H9 (cell line): ENCODE data around the gene SMIM12. TPM values are rescaled to one million over a fixed set of nuclear protein-coding genes. Genes with fewer than 3 reads are reported as not detected.

Source experiments
- DNase-seq: peaks from one replicate; pipeline ENCODE4 v3.0.0-alpha.2; 2017
- H2AFZ ChIP-seq: one replicate; pipeline ENCODE4 v1.6.1; 2013; ENCODE audit warnings: mild to moderate bottlenecking, low read length, control low read depth, moderate library complexity
- H2AK5ac ChIP-seq: 2 replicates; pipeline ENCODE4 v1.6.1; 2013; ENCODE audit warnings: low read length, control low read depth, mixed read lengths; ENCODE audit not compliant: insufficient read length
- H2BK120ac ChIP-seq: one replicate; pipeline ENCODE4 v1.6.1; 2013; ENCODE audit warnings: low read depth, mild to moderate bottlenecking, low read length, control low read depth, inconsistent platforms; ENCODE audit not compliant: poor library complexity, severe bottlenecking
- H2BK12ac ChIP-seq: 2 replicates; pipeline ENCODE4 v1.6.1; 2013; ENCODE audit warnings: low read length, control low read depth, mixed read lengths, low read depth; ENCODE audit not compliant: insufficient read length
- H2BK15ac ChIP-seq: 2 replicates; pipeline ENCODE4 v1.6.1; 2013; ENCODE audit warnings: low read depth, low read length, control low read depth
- H2BK20ac ChIP-seq: one replicate; pipeline ENCODE4 v1.6.1; 2013; ENCODE audit warnings: low read depth, mild to moderate bottlenecking, low read length, control low read depth, inconsistent platforms; ENCODE audit not compliant: poor library complexity, severe bottlenecking
- H2BK5ac ChIP-seq: 2 replicates; pipeline ENCODE4 v1.6.1; 2013; ENCODE audit warnings: low read length, control low read depth, mixed read lengths; ENCODE audit not compliant: insufficient read length
- H3K14ac ChIP-seq: 2 replicates; pipeline ENCODE4 v1.6.1; 2013; ENCODE audit warnings: low read length, control low read depth; ENCODE audit not compliant: insufficient read depth
- H3K18ac ChIP-seq: 2 replicates; pipeline ENCODE4 v1.6.1; 2013; ENCODE audit warnings: low read depth, mild to moderate bottlenecking, mixed read lengths, low read length, control low read depth; ENCODE audit not compliant: insufficient read length
- H3K23ac ChIP-seq: 2 replicates; pipeline ENCODE4 v1.6.1; 2013; ENCODE audit warnings: low read length, control low read depth, mixed read lengths, low read depth; ENCODE audit not compliant: insufficient read length
- H3K23me2 ChIP-seq: 2 replicates; pipeline ENCODE4 v1.6.1; 2013; ENCODE audit warnings: low read depth, mild to moderate bottlenecking, mixed read lengths, low read length, control low read depth; ENCODE audit not compliant: insufficient read length, poor library complexity, severe bottlenecking
- H3K27ac ChIP-seq: 2 replicates; pipeline ENCODE4 v1.5.1; 2013; ENCODE audit warnings: low read length, control low read depth, mixed read lengths, low read depth; ENCODE audit not compliant: insufficient read length
- H3K27me3 ChIP-seq: 2 replicates; pipeline ENCODE4 v1.6.1; 2013; ENCODE audit warnings: low read length, control low read depth, inconsistent platforms; ENCODE audit not compliant: insufficient read depth
- H3K4ac ChIP-seq: 2 replicates; pipeline ENCODE4 v1.6.1; 2013; ENCODE audit warnings: low read depth, mild to moderate bottlenecking, control low read depth, inconsistent platforms, low read length, moderate library complexity
- H3K4me1 ChIP-seq: 2 replicates; pipeline ENCODE4 v1.6.1; 2013; ENCODE audit warnings: low read length, control low read depth, inconsistent platforms; ENCODE audit not compliant: insufficient read depth
- H3K4me2 ChIP-seq: 2 replicates; pipeline ENCODE4 v1.6.1; 2013; ENCODE audit warnings: low read length, control low read depth, mixed read lengths; ENCODE audit not compliant: insufficient read length, insufficient read depth
- H3K56ac ChIP-seq: 2 replicates; pipeline ENCODE4 v1.6.1; 2013; ENCODE audit warnings: low read depth, mild to moderate bottlenecking, mixed read lengths, low read length, control low read depth; ENCODE audit not compliant: insufficient read length
- H3K79me1 ChIP-seq: 2 replicates; pipeline ENCODE4 v1.6.1; 2013; ENCODE audit warnings: low read depth, mild to moderate bottlenecking, moderate library complexity, low read length, control low read depth, inconsistent platforms; ENCODE audit not compliant: insufficient read depth, poor library complexity, severe bottlenecking
- H3K79me2 ChIP-seq: 2 replicates; pipeline ENCODE4 v1.6.1; 2013; ENCODE audit warnings: low read length, control low read depth, inconsistent platforms; ENCODE audit not compliant: insufficient read depth
- H3K9ac ChIP-seq: 2 replicates; pipeline ENCODE4 v1.6.1; 2013; ENCODE audit warnings: low read length, control low read depth, mixed read lengths; ENCODE audit not compliant: insufficient read length; ENCODE audit errors: extremely low read depth
- H3K9me3 ChIP-seq: one replicate; pipeline ENCODE4 v1.6.1; 2013; ENCODE audit warnings: low read depth, low read length, inconsistent platforms; ENCODE audit not compliant: control insufficient read depth
- H3T11ph ChIP-seq: one replicate; pipeline ENCODE4 v1.6.1; 2013; ENCODE audit warnings: mild to moderate bottlenecking, low read length, control low read depth, inconsistent platforms
- H4K20me1 ChIP-seq: one replicate; pipeline ENCODE4 v1.6.1; 2013; ENCODE audit not compliant: control insufficient read depth, insufficient read length, insufficient read depth
- H4K5ac ChIP-seq: 2 replicates; pipeline ENCODE4 v1.6.1; 2013; ENCODE audit warnings: low read depth, mild to moderate bottlenecking, mixed read lengths, low read length, control low read depth; ENCODE audit not compliant: insufficient read length
- H4K8ac ChIP-seq: replicated peaks from 2 replicates; pipeline ENCODE4 v1.6.1; 2013; ENCODE audit warnings: low read length, control low read depth, mixed read lengths, low read depth; ENCODE audit not compliant: insufficient read length
- H4K91ac ChIP-seq: 2 replicates; pipeline ENCODE4 v1.6.1; 2013; ENCODE audit warnings: low read depth, mild to moderate bottlenecking, moderate library complexity, mixed read lengths, low read length, control low read depth; ENCODE audit not compliant: insufficient read length
- H3K27ac Mint-ChIP-seq, 3 experiments: 2 replicates in 2 of 3; 3 replicates in 1 of 3; pipeline ENCODE4 v1.8.0; 2020 to 2021; ENCODE audit warnings: mixed read lengths in 3 of 3, mild to moderate bottlenecking in 1 of 3, moderate library complexity in 1 of 3
- H3K27me3 Mint-ChIP-seq: 2 replicates; pipeline ENCODE4 v1.8.0; 2021; ENCODE audit warnings: low read depth, mild to moderate bottlenecking, moderate library complexity, mixed read lengths
- H3K36me3 Mint-ChIP-seq, 3 experiments: 2 replicates in 2 of 3; 3 replicates in 1 of 3; pipeline ENCODE4 v1.8.0; 2020 to 2021; ENCODE audit warnings: low read depth in 3 of 3, mixed read lengths in 3 of 3; ENCODE audit not compliant: insufficient read depth in 1 of 3
- H3K4me1 Mint-ChIP-seq, 2 experiments: 2 replicates each; pipeline ENCODE4 v1.8.0; 2020; ENCODE audit warnings: mixed read lengths in 2 of 2
- H3K4me3 Mint-ChIP-seq, 2 experiments: 2 replicates in 1 of 2; 3 replicates in 1 of 2; pipeline ENCODE4 v1.8.0; 2020 to 2021; ENCODE audit warnings: mild to moderate bottlenecking in 2 of 2, mixed read lengths in 2 of 2, moderate library complexity in 1 of 2
- H3K9me3 Mint-ChIP-seq, 2 experiments: 2 replicates in 1 of 2; 3 replicates in 1 of 2; pipeline ENCODE4 v1.8.0; 2020; ENCODE audit warnings: mild to moderate bottlenecking in 2 of 2, mixed read lengths in 2 of 2, moderate library complexity in 1 of 2
- WGBS: extraction: QIAGEN DNeasy Blood & Tissue Kit; methylation state at CpG from one replicate; pipeline ENCODE4 v1.1.7; 2013; ENCODE audit warnings: missing lambda C conversion rate, low lambda C conversion rate, mixed read lengths; ENCODE audit not compliant: insufficient read length; ENCODE audit errors: extremely low coverage; 5-methylcytosine and 5-hydroxymethylcytosine counted together
- total RNA-seq: library from RNA; stranded (reverse); gene quantifications from 2 replicates; pipeline ENCODE4 v1.2.1, GENCODE V29; 2021
- TF ChIP-seq, protein P1 (sequence below): fragments of 200-600 bp; sonication (generic); conservative IDR thresholded peaks from 3 replicates; pipeline ENCODE4 v1.8.0; 2021; ENCODE audit warnings: antibody characterized with exemption, mild to moderate bottlenecking

The SMIM12 gene
- total RNA-seq, 1 experiment from 2014 or later, result 40.9 TPM

DNA sequence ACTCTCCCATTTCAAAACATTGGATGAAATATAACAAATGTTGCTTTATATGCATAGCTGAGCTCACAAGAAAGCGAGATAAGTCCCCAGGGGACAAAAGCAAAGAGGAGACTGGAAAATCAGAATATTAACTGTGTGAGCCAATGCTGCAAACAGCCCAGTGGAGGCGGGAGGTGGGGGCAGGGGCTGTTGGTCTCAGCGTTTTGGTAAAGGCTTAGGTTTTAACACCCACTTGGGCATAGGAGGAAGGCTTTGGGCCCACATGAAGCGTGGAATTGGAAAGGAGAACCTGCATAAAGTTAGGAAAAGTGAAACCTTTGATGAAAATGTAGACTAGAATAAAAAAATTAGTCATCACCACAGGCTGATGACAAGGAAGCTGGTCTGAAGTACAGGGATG, 30.2 kb upstream of the SMIM12 start:
- Histone ChIP-seq H4K8ac (no peak overlapping the region), H3K23me2 (peaks cover 4% of the 10 kb centered on the region), H2BK5ac (no peak overlapping the region), H3K79me2 (no peaks in the 10 kb centered on the region), H3K79me1 (no peaks in the 10 kb centered on the region), H3K9me3 (no peaks in the 10 kb centered on the region), H3K18ac (no peak overlapping the region), H3K56ac (no peak overlapping the region), H2AFZ (no peak overlapping the region), H3K9ac (no peak overlapping the region), H3K4ac (no peak overlapping the region), H3T11ph (no peak overlapping the region), H3K27ac (no peak overlapping the region), H3K14ac (no peak overlapping the region), H3K23ac (no peak overlapping the region), H4K5ac (no peak overlapping the region), H4K20me1 (no peaks in the 10 kb centered on the region), H2BK15ac (no peak overlapping the region), H2BK120ac (no peak overlapping the region), H2BK20ac (no peak overlapping the region), H3K27me3 (no peaks in the 10 kb centered on the region; the same call in 1 of the 2 replicates), H2BK12ac (no peak overlapping the region), H4K91ac (no peak overlapping the region), H2AK5ac (no peak overlapping the region), H3K4me2 (no peak overlapping the region), H3K4me1 (no peaks in the 10 kb centered on the region)
- no CpG with 5 or more reads among the region's 4 CpGs for WGBS
- Mint-ChIP-seq H3K4me3 (no peak overlapping the region), H3K36me3 (peaks cover 0 to 13% (median 6%) of the 10 kb centered on the region in 3 experiments; a peak in 6 of 7 replicates), H3K4me1 (peaks cover 4% of the 10 kb centered on the region in 2 experiments), H3K27me3 (peaks cover 53% of the 10 kb centered on the region), H3K27ac (no peak overlapping the region), H3K9me3 (peaks cover 13 to 16% of the 10 kb centered on the region in 2 experiments)
- TF ChIP-seq, protein P1, sequence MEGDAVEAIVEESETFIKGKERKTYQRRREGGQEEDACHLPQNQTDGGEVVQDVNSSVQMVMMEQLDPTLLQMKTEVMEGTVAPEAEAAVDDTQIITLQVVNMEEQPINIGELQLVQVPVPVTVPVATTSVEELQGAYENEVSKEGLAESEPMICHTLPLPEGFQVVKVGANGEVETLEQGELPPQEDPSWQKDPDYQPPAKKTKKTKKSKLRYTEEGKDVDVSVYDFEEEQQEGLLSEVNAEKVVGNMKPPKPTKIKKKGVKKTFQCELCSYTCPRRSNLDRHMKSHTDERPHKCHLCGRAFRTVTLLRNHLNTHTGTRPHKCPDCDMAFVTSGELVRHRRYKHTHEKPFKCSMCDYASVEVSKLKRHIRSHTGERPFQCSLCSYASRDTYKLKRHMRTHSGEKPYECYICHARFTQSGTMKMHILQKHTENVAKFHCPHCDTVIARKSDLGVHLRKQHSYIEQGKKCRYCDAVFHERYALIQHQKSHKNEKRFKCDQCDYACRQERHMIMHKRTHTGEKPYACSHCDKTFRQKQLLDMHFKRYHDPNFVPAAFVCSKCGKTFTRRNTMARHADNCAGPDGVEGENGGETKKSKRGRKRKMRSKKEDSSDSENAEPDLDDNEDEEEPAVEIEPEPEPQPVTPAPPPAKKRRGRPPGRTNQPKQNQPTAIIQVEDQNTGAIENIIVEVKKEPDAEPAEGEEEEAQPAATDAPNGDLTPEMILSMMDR, result no peak
- no peak for DNase-seq
